ENCODE measurements around the gene PWWP2B.

- TF ChIP-seq CTCF (conservative IDR thresholded peaks at IDR 0.05; ENCODE audit: low read depth, low read length), result peak; percentile 19; the same call in 1 of the 2 replicates
- no peak for TF ChIP-seq USF2 (IDR thresholded peaks at IDR 0.05; ENCODE audit: low read depth, low read length)
- TF ChIP-seq POLR2A (IDR thresholded peaks at IDR 0.05; ENCODE audit: low read depth, low read length), result no peak
- no peak for TF ChIP-seq BHLHE40 (IDR thresholded peaks at IDR 0.05; ENCODE audit: low read depth, low read length)
- TF ChIP-seq RCOR1 (IDR thresholded peaks at IDR 0.05; ENCODE audit: insufficient replicate concordance, low read length), result no peak
- TF ChIP-seq RAD21 (IDR thresholded peaks at IDR 0.05; ENCODE audit: low read length), result no peak
- TF ChIP-seq MAZ (IDR thresholded peaks at IDR 0.05; ENCODE audit: borderline replicate concordance, low read depth, low read length), result no peak
These were observed 55.2 kb downstream of the PWWP2B start for GRCh38 chr10:132452216-132452650.

Data from IMR-90 (cell line).